K562 (cell line): Measurements from ENCODE around the gene MICU1. TPM values are rescaled to one million over a fixed set of nuclear protein-coding genes. Genes with fewer than 3 reads are reported as not detected.

Experiments used
- CBFA2T3 ChIP-seq: fragments of 450-650 bp; IDR thresholded peaks from 2 replicates; pipeline ENCODE4 v1.6.1; 2017
- CHD1 ChIP-seq: fragments of 200-600 bp; sonication (generic); IDR thresholded peaks from one replicate; pipeline ENCODE4 v1.6.1; 2012; ENCODE audit warnings: mild to moderate bottlenecking, moderate library complexity, low read length, inconsistent platforms
- LARP7 ChIP-seq: fragments of 450-650 bp; IDR thresholded peaks from 2 replicates; pipeline ENCODE4 v1.6.1; 2016
- MECOM ChIP-seq: fragments of 250-450 bp; sonication (Bioruptor Pico); IDR thresholded peaks from 2 replicates; pipeline ENCODE4 v1.8.0; 2022; ENCODE audit warnings: inconsistent platforms
- MEIS2 ChIP-seq: fragments of 450-650 bp; IDR thresholded peaks from 2 replicates; pipeline ENCODE4 v1.6.1; 2014; ENCODE audit warnings: mild to moderate bottlenecking; ENCODE audit not compliant: partially characterized antibody
- MYC ChIP-seq, 2 experiments: fragments of 250-450 bp in 1 of 2; sonication (Bioruptor Pico) in 1 of 2; IDR thresholded peaks; 2 replicates each; pipeline versions ENCODE4 v1.5.1 to v1.6.1; 2012 to 2021; ENCODE audit warnings: low read depth in 2 of 2, borderline replicate concordance in 1 of 2, improper control_type of control experiment in 1 of 2, low read length in 1 of 2, mild to moderate bottlenecking in 1 of 2, moderate library complexity in 1 of 2
- NFE2 ChIP-seq: IDR thresholded peaks from 2 replicates; pipeline ENCODE4 v1.6.1; 2014; ENCODE audit warnings: antibody characterized with exemption, low read depth
- ZNF384 ChIP-seq: IDR thresholded peaks from 2 replicates; pipeline ENCODE4 v1.6.1; 2012; ENCODE audit warnings: low read depth, low read length, improper control_type of control experiment
- ZNF431 ChIP-seq: sonication (generic); formaldehyde crosslinking; IDR thresholded peaks from 2 replicates; pipeline ENCODE4 v1.8.0; 2022; ENCODE audit warnings: mild to moderate bottlenecking, missing genetic modification reagents
- ZNF589 ChIP-seq: fragments of 200-800 bp; sonication (Bioruptor generic); IDR thresholded peaks from 2 replicates; pipeline ENCODE4 v1.6.1; 2016; ENCODE audit warnings: low read depth, missing genetic modification characterization, missing compliant biosample characterization
- polyA plus RNA-seq, 8 experiments: library from polyadenylated mRNA; depleted of rRNA in 4 of 8; stranded (reverse) in 5 of 8; unstranded in 3 of 8; fragments of >200 nt; fragmentation: Nextera tagmentation in 2 of 8; fragmentation: Illumina TruSeq in 1 of 8; extraction: Ambion mirVana in 2 of 8; extraction: Trizol in 1 of 8; gene quantifications; 2 replicates each; pipeline versions ENCODE4 v1.2.1 to v1.2.3, GENCODE V29; 2011 to 2014; ENCODE audit warnings: inconsistent platforms in 1 of 8, missing spikeins in 1 of 8
- total RNA-seq, 7 experiments: library from RNA; depleted of rRNA in 6 of 7; stranded (reverse); fragments of >200 nt in 6 of 7; fragmentation: Illumina TruSeq in 2 of 7; extraction: Trizol in 2 of 7; gene quantifications; 2 replicates each; pipeline versions ENCODE4 v1.2.1 to v1.2.3, GENCODE V29; 2011 to 2021; ENCODE audit warnings: low replicate concordance in 1 of 7
- TF ChIP-seq, protein P1 (sequence below): fragments of 450-650 bp; formaldehyde crosslinking; IDR thresholded peaks from 2 replicates; pipeline ENCODE4 v1.4.0; 2020; ENCODE audit warnings: mild to moderate bottlenecking, moderate library complexity
- TF ChIP-seq, protein P2 (sequence below): fragments of 450-650 bp; IDR thresholded peaks from 2 replicates; pipeline ENCODE4 v1.6.1; 2016; ENCODE audit warnings: mild to moderate bottlenecking
- TF ChIP-seq, protein P3 (sequence below), 2 experiments: IDR thresholded peaks in 1 of 2; conservative IDR thresholded peaks in 1 of 2; 2 replicates each; pipeline ENCODE4 v1.6.1; 2016; ENCODE audit warnings: low read depth in 2 of 2, mild to moderate bottlenecking in 1 of 2, missing compliant biosample characterization in 1 of 2, missing genetic modification characterization in 1 of 2, moderate library complexity in 1 of 2
- TF ChIP-seq, protein P4 (sequence below), 3 experiments: fragments of 200-800 bp in 1 of 3; sonication (Bioruptor generic) in 1 of 3; sonication (generic) in 1 of 3; formaldehyde crosslinking in 1 of 3; IDR thresholded peaks; 2 replicates each; pipeline versions ENCODE4 v1.6.1 to v1.8.0; 2016 to 2022; ENCODE audit warnings: mild to moderate bottlenecking in 2 of 3, missing compliant biosample characterization in 2 of 3, missing genetic modification characterization in 2 of 3, missing genetic modification reagents in 1 of 3
- TF ChIP-seq, protein P5 (sequence below): fragments of 250-450 bp; sonication (Bioruptor Pico); IDR thresholded peaks from 2 replicates; pipeline ENCODE4 v1.8.0; 2021; ENCODE audit warnings: moderate library complexity, mild to moderate bottlenecking, inconsistent platforms
- TF ChIP-seq, protein P6 (sequence below): sonication (generic); formaldehyde crosslinking; IDR thresholded peaks from 2 replicates; pipeline ENCODE4 v1.9.0; 2022; ENCODE audit warnings: mild to moderate bottlenecking, missing genetic modification reagents

The MICU1 gene
- total and polyA plus RNA-seq, 9 of the 15 experiments (the other 6 are each of a cell fraction or from before 2014, with no cell fraction given), result 29.3 to 76.8 (median 48.4) TPM

DNA sequence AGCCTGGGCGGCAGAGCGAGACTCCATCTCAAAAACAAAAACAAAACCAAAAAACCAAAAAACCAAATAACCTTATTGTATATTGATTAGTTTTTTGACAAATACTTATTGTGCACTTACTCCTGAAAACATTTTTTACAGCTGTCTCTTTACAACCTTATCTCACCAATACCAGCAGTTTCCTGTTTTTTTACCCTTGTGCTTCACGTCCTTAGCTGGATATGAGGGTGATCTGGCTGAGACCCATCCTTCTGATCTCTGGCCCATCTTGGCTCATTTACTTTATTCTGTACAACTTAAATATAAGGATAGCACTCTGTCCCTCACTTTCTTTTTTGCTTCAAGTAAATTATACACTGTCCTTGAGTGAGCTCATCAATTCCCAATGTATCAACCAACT lies 166.6 kb downstream of the MICU1 start (continued):
- TF ChIP-seq, protein P1, sequence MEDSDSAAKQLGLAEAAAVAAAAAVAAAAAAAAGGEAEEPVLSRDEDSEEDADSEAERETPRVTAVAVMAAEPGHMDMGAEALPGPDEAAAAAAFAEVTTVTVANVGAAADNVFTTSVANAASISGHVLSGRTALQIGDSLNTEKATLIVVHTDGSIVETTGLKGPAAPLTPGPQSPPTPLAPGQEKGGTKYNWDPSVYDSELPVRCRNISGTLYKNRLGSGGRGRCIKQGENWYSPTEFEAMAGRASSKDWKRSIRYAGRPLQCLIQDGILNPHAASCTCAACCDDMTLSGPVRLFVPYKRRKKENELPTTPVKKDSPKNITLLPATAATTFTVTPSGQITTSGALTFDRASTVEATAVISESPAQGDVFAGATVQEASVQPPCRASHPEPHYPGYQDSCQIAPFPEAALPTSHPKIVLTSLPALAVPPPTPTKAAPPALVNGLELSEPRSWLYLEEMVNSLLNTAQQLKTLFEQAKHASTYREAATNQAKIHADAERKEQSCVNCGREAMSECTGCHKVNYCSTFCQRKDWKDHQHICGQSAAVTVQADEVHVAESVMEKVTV (CRISPR knock-in tag), result no peak
- TF ChIP-seq NFE2 (no peak), CHD1 (no peak), CBFA2T3 (peak; percentile 33; the same call in 1 of the 2 replicates), MEIS2 (peak; percentile 3), MYC (IDR thresholded peaks at IDR 0.05; ENCODE audit: low read depth, low read length) (no peak), MYC (CRISPR knock-in tag; IDR thresholded peaks at IDR 0.05; ENCODE audit: borderline replicate concordance, low read depth) (no peak), ZNF384 (0 out of 2 replicates have a peak, but pooled peaks have one; percentile 27), MECOM (CRISPR knock-in tag) (no peak), ZNF589 (CRISPR knock-in tag) (no peak), ZNF431 (no peak), LARP7 (no peak)
- TF ChIP-seq, protein P2, sequence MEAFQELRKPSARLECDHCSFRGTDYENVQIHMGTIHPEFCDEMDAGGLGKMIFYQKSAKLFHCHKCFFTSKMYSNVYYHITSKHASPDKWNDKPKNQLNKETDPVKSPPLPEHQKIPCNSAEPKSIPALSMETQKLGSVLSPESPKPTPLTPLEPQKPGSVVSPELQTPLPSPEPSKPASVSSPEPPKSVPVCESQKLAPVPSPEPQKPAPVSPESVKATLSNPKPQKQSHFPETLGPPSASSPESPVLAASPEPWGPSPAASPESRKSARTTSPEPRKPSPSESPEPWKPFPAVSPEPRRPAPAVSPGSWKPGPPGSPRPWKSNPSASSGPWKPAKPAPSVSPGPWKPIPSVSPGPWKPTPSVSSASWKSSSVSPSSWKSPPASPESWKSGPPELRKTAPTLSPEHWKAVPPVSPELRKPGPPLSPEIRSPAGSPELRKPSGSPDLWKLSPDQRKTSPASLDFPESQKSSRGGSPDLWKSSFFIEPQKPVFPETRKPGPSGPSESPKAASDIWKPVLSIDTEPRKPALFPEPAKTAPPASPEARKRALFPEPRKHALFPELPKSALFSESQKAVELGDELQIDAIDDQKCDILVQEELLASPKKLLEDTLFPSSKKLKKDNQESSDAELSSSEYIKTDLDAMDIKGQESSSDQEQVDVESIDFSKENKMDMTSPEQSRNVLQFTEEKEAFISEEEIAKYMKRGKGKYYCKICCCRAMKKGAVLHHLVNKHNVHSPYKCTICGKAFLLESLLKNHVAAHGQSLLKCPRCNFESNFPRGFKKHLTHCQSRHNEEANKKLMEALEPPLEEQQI, result no peak
- TF ChIP-seq, protein P3, sequence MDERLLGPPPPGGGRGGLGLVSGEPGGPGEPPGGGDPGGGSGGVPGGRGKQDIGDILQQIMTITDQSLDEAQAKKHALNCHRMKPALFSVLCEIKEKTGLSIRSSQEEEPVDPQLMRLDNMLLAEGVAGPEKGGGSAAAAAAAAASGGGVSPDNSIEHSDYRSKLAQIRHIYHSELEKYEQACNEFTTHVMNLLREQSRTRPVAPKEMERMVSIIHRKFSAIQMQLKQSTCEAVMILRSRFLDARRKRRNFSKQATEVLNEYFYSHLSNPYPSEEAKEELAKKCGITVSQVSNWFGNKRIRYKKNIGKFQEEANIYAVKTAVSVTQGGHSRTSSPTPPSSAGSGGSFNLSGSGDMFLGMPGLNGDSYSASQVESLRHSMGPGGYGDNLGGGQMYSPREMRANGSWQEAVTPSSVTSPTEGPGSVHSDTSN (CRISPR knock-in tag; IDR thresholded peaks at IDR 0.05; ENCODE audit: low read depth), result no peak
- TF ChIP-seq, protein P3 (tag; conservative IDR thresholded peaks at IDR 0.05; ENCODE audit: low read depth), result peak; percentile 41
- TF ChIP-seq, protein P4, sequence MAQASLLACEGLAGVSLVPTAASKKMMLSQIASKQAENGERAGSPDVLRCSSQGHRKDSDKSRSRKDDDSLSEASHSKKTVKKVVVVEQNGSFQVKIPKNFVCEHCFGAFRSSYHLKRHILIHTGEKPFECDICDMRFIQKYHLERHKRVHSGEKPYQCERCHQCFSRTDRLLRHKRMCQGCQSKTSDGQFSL (CRISPR knock-in tag; IDR thresholded peaks at IDR 0.05), result no peak
- TF ChIP-seq, protein P4 (tag; IDR thresholded peaks at IDR 0.05), result no peak
- TF ChIP-seq, protein P5, sequence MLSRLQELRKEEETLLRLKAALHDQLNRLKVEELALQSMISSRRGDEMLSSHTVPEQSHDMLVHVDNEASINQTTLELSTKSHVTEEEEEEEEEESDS (CRISPR knock-in tag), result no peak
- TF ChIP-seq, protein P6, sequence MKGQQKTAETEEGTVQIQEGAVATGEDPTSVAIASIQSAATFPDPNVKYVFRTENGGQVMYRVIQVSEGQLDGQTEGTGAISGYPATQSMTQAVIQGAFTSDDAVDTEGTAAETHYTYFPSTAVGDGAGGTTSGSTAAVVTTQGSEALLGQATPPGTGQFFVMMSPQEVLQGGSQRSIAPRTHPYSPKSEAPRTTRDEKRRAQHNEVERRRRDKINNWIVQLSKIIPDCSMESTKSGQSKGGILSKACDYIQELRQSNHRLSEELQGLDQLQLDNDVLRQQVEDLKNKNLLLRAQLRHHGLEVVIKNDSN (CRISPR knock-in tag), result no peak
